GM21576 (cell line): Measurements from ENCODE around the gene HNRNPL.
"Not testable (repeated sequence)": the region's sequence is repeated elsewhere in the genome, so short reads cannot be mapped to it uniquely, and the experiment has no call there.

Experiments used
- ATAC-seq: cut with Tn5 transposase; IDR thresholded peaks from one replicate; pipeline ENCODE4 v1.9.1; 2021; ENCODE audit warnings: mild to moderate bottlenecking, moderate library complexity; ENCODE audit not compliant: unreplicated experiment

HNRNPL gene

DNA sequence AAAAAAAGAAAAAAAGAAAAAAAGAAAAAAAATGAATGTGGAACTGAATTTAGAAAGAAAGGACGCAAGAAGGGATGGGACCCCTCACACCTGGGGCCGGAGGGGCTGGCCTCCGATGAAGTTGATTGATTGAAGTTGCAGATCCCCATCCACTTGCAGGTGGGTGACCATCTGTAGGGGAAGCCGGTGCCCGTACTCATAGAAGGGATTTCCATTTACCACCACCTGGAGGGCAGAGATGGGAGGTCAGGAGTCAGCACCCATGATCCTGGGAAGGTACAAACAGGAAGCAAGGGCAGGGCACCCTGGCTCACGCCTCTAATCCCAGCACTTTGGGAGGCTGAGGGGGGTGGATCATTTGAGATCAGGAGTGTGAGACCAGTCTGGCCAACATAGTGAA lies 43.4 kb downstream of the HNRNPL start:
- ATAC-seq = no peak

DNA sequence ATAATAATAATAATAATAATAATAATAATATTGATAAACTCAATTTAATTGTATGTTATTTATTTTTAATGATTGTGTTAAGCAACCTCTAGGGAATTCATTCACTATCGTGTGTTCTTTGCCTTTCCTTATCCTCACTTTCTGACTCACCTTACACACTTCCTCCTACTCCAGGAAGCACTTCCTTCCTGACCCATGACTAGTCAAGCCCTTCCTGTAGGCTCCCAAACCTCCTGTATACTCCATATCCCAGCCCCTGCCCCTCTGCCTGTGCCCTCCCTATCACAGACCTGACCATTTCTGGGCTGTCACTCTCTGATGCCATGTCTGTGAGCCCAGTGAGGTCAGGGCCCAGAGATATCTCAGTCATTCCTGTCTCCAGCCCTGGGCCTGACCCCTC lies 44.6 kb downstream of the HNRNPL start:
- no peak for ATAC-seq

DNA sequence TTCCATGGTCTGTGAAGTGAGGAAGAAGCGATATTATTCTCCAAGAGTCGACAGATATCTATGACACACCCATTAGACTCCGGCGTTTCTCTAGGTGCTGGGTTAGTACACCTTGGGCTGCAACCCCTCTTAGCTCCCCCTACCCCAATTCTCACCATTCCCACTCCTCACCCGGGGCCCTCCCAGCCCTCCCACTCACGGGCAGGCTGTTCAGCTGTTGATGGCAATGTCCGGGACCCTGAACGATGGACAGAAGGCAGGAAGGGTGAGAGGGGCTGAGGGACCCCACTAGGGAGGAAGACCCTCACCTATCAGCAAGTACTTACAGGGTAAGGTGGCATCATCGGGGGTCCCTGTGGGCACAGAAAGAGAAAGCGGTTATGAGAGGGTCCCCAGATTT lies 46.2 kb downstream of the HNRNPL start:
- ATAC-seq = no peak

DNA sequence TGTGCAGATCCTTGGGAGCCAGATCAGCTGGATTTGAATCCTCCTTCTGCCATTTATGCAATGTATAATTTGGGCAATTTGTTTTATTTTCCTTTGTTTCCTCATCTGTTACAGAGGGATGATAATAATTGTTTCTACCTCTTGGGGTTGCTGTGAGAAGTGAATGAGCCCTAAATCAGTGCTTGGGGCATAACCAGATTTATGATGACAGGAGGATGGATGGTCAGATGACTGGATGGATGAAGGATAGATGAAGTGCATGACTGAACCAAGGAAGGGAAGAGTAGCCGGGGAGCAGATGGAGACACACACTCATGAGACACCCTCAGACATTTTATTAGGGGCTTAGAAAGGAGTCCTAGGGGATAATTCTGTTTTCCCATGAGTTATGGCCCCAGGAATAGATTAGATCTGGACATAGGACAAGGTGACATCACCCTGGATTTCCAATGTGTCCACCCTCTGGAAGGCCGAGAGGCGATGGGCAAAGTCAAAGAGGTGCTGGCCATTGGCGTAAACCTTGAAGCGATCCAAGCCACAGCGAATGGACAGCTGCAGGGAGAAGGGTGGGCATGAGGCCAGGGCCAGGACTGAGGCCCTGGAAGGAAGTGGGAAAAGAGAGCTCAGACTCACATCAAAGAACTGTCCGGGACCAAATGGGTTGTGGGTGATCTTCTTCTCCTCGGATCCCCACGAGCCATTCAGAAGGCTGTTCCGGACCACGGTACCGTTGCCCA lies 48.3 kb downstream of the HNRNPL start:
- ATAC-seq = no peak

DNA sequence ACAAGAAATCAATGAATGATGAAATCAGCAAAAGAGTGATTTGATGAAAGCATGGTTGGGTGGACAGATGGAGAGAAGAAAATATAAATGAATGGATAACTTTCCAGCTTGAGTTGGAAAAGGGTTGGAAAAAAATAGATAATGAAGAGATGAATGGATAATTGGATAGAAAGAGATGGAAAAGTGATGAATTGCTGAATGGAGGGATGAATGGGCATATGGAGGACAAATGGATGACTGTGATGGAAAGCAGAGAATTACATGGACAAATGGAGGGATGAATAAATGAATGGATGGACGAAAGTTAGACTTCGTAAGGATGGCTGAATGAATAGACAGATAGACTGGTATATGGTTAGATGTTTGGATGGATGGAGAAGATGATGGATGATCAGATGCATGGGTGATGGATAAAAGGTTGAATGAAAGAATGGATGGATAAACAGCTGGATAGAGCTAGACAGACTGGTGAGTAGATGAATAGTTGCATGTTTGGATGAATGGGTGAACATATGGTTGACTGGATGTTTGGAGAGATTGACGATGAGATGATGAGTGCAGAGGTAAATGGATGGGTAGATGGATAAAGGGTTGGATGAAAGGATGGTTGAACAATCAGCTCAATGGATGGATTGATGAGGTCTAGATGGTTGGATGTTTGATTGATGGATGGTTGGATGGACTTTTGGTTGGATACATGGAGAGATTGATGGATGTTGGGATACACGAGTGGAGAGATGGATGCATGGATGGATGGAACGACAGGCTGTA lies 49.0 kb downstream of the HNRNPL start:
- no peak for ATAC-seq

DNA sequence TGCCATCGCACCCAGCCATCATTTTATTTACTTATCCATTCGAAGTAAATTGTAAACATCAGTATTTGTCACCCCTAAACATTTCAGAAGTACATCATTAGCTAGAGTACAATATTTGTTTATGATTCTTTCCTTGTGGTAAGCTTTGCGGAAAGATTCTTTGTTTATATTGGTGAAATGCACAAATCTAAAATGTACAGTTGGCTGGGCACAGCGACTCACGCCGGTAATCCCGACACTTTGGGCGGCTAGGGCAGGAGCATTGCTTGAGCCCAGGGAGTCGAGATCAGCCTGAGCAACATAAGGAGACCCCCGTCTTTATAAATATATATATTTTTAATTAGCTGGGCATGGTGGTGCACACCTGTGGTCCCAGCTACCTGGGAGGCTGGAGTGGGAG lies 50.7 kb downstream of the HNRNPL start:
- ATAC-seq = no peak

DNA sequence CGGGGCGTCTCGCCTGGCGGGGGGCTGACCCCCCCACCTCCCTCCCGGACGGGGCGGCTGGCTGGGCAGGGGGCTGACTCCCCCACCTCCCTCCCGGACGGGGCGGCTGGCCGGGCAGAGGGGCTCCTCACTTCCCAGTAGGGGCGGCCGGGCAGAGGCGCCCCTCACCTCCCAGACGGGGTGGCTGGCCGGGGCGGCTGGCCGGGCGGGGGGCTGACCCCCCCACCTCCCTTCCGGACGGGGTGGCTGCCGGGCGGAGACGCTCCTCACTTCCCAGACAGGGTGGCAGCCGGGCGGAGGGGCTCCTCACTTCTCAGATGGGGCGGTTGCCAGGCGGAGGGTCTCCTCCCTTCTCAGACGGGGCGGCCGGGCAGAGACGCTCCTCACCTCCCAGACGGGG lies 52.0 kb downstream of the HNRNPL start:
- ATAC-seq = not testable (repeated sequence)

DNA sequence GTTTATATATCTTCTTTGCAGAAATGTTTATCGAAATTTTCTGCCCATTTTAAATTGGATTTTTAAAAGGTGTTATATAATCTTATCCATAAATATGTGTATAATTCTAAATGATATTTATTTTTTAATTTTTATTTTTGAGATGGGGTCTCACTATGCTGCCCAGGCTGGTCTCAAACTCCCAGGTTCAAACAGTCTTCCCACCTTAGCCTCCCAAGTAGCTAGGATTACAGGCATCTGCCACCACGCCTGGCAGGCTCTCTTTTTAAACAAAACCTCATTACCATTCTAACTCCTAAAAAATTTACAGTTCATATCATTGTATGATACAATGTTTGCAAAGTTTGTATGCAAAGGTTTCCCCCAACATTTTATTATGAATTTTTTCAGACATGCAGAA lies 53.6 kb downstream of the HNRNPL start:
- ATAC-seq = no peak

DNA sequence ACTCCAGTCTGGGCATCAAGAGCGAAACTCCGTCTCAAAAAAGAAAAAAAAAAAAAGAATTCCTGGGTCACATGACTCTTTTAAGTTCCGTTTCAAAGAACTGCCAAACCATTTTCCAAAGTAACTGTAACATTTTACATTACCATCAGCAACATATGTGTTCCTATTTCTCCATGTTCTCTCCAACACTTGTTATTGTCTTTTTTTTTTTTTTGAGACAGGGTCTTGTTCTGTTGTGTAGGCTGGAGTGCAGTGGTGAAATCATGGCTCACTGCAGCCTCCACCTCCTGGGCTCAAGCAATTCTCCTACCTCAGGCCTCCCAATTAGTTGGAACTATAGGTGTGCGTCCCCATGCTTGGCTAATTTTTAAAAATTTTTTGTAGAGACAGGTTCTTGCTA lies 54.2 kb downstream of the HNRNPL start:
- no peak for ATAC-seq

DNA sequence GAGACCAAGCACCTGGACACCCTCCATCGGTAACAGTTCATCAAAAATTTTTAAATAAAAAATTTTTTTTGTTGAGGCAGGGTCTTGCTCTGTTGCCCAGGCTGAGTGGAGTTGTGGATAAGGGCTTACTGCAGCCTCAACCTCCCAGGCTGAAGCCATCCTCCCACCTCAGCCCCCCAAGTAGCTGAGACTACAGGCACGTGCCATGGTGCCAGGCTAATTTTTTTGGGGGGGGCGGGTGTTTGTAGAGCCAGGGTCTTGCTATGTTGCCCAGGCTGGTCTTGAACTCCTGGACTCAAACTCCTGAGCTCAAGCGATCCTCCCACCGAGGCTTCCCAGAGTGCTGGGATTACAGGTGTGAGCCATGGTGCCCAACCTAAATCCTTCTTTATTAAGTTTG lies 56.1 kb downstream of the HNRNPL start:
- no peak for ATAC-seq

DNA sequence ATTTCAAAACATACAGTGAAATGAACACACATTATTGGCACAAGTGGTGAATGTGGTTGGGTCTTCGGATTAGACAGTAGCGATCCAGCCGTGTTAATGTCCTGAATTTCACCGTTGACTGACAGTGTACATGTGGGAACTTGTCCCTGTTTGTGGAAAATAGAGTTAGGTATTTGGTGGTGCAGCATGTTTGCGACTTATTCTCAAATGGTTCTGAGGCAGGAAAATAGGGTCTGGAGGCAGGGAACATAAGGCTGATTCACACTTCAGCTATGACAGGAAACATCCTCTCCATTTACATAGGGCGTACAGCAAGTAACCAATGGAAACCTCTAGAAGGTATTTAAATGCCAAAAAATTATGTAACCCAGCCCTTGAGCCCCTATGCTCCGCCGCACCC lies 56.6 kb downstream of the HNRNPL start:
- no peak for ATAC-seq

DNA sequence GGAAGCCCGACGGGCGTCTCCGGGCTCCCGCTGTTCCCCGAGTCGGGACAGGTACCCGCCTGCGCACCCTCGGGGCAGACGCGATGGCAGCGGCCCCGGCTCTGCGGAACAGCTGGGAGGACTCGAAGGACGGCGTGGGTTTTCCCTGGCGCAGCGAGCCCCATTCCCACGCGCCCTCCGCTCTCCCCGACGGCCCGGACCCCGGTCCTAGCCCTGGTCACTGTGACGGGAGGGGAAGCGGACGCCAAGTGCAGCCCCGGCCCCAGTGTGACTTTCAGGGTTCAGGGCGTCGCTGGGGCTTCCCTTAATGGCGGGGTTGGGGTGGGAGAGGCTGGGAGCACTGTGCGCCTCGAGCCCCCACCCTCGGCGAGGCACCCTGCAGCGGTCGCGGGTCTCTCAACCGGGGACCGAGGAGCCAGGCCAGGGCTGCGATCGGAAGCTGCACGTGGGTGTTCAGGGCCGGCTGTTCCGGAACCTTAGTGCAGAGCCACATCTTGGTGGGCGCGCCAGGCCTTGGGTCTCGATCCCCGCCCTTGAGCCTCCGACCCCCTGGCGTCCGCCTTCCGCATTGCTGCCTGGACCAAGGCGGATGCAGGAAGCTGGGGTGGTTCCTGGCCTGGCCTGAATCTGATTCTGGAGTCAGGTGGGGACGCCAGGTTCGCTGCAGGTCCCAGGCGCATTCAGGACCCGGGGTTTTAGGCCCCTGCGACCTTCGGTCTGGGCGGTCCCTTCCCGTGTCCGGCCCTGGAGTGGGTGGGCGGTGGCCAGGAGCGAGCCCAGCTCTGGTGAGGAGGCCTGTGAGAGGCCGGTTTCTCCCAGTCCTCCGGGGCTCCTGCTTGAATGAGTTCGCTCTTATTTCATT lies 57.3 kb downstream of the HNRNPL start:
- no peak for ATAC-seq

DNA sequence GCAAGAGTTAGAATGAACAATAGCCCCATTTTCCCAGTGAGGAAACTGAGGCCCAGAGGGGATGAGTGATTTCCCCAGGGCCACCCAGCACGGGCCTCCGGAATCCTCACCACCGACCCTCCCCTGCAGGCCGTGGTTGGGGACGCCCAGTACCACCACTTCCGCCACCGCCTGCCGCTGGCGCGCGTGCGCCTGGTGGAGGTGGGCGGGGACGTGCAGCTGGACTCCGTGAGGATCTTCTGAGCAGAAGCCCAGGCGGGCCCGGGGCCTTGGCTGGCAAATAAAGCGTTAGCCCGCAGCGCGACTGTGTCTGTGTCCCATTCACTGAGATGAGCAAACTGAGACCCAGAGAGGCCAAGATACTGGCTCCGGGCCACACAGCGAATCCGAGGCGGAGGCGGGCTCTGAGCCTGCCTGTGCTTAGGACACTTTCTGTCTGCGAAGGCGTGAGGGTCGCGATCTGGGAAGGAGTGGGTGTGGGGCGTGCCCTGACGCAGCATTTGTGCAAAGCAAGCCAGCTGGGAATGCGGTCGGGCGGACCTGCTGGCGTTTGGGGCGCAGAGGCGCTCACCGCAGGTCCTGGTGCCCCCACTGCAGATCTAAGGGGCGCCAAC lies 58.2 kb downstream of the HNRNPL start:
- peak; percentile 70 for ATAC-seq

DNA sequence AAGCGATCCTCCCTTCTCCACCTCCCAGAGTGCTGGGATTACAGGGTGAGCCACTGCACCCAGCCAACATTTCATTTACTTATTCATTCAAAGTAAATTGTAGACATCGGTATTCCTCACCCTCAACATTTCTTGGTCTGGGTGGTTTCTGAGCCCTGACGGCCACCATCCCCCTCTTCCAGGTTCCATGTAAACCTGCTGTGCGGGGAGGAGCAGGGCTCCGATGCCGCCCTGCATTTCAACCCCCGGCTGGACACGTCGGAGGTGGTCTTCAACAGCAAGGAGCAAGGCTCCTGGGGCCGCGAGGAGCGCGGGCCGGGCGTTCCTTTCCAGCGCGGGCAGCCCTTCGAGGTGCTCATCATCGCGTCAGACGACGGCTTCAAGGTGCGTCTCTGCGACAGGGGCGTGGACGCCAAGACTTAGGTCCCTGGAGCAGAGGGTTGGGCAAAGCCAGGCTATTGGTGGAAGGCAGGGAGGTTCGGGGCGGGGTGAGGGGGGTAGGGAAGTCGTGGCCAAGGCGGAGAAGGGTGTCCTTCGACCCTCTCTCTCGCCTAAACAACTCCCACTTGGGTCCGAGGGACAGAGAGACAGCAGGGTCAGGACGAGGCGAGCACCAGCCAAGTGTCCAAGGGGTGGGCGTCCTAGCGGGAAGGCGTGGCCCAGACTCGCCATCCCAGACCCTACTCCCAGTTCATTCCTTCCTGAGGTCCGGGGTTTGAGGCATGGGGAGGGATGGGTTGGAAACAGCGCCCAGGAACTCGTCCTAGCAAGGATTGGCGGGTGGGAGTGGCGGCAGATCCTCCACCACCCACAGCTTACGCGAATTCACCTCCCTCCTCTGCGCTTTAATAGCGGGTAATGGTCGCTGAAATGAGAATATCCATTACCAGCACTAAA lies 59.0 kb downstream of the HNRNPL start:
- ATAC-seq = not testable (repeated sequence)

DNA sequence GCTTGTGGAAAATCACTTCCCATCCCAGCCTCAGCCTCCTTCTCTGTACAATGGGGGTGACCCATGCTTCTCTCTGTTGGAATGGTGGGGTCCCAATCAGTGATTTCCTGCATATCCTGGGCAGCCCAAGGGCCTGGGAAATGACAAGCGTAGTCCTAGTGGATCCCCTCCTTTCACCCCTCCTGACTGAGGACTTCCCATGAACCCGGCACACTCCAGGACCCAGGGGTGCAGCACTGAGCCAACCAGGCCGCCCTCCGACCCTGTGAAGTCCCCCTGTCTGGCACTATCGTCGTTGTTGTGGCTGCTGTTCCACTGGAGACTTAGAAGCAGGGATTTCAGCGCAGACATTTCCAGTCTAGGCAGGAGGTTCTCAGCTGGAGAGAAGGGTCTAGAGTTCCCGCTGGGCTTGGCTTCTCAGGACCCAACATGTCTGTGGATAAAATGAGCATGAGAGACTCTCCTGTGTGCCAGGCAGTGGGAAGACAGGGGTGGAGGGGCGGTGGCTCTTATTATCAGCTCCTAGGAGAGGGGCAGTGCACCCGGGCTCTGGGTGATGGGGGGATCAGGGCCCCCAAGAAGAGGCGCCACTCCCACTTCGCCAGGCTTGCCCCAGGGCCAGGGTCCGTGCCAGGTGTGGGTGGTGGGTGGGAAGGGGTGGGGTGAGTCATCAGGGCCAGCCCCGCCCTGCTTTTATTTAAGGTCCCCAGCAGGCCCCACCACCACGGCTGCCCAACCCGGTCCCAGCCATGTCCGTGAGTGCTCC lies 61.1 kb downstream of the HNRNPL start, which contains the start of gene LGALS7B:
LGALS7B (plus strand) TSS at position 723 of the 766 bp plus-strand sequence; CDS start at position 750, 27 bp downstream.
- no peak for ATAC-seq

DNA sequence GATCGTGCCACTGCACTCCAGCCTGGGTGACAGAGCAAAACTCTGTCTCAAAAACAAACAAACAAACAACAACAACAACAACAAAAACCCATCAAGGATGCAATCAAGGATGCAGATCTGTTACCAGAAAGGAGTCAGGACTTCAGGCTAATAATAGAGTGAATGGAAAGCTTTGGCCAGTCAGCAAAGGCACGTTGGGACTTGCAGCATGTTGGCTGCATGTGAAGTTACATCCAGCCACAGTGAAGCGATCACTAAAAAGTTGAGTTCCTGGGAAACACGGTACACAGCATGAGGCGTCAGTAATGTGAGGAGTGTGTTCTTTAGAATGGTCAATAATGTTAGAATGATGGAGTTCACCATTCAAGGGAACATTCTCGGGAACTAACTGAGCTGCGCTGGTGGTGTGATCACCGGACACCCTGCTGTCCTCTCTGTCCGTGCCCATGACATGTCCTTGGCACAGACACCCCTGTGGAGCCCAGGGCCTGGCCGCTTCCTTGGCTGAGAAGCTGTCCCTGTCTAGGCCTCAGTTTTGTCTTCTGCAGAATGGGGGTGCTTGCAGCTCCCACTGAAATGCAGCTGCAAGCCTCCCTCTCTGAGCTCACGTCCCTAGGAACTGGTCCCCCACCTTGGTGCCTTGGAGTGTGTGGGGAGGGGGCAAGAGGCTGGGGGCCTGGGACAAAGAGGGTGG lies 63.1 kb downstream of the HNRNPL start:
- ATAC-seq = no peak
